ENCODE data around the gene SPINDOC.

DNA sequence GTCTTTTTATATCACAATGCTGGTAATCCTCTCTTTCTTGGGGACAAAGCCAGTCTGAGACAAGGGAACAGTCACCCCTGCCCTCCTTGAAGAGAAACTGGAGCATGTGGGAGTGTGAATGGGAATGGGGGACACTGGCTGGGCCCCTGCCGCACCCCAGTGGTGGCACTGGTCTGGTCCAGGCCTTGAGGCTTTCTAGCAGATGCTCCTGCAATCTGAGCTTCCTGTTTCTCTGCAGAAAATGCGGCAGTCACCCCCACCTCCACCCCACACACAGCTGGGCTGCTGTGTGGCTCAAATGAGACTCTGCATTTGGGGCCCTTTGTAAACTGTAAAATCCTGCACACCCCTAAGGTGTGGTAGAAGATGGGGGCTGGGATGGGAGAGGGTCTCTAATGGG lies 19.1 kb downstream of the SPINDOC start:
- TF ChIP-seq GATA3 (IDR thresholded peaks at IDR 0.05; ENCODE audit: low read depth, low read length) (no peak), GATA2 (IDR thresholded peaks at IDR 0.05; ENCODE audit: low read depth, low read length) (no peak)
